K562 (cell line): ENCODE measurements around the gene PPP2R2B. TPM values are rescaled to one million over a fixed set of nuclear protein-coding genes. Genes with fewer than 3 reads are reported as not detected.

ENCODE experiments used
- ATAC-seq: fragments of 200-7000 bp; cut with Tn5 transposase; 3 replicates; pipeline ENCODE4 v1.9.1; 2020; ENCODE audit warnings: moderate library complexity
- BruUV-seq: library from RNA; stranded (reverse); fragments of 400-500 nt; replicated peaks from 2 replicates; lab custom pipeline; 2021; lab: Mats Ljungman, UMichigan
- CTCF ChIA-PET: fragments of 300-600 bp; formaldehyde crosslinking; extraction: SDS; loops from one replicate; lab custom pipeline; 2021; ENCODE audit warnings: low intra/inter-chr PET ratio; lab: Yijun Ruan, JAX
- POLR2A ChIA-PET: fragments of 300-600, 350-650 bp; sonication (Branson Sonifier 250); formaldehyde crosslinking; extraction: SDS; loops from one replicate; lab custom pipeline; 2021; ENCODE audit warnings: antibody characterized with exemption, inconsistent platforms; lab: Yijun Ruan, JAX
- DNase-seq, 4 experiments: peaks; one replicate each; pipeline versions ENCODE4 v3.0.0 to v3.0.0-alpha.2; 2011 to 2018; ENCODE audit warnings: low spot score in 3 of 4, mixed read lengths in 3 of 4; ENCODE audit errors: extremely low read depth in 1 of 4
- FAIRE-seq: peaks from 2 replicates; lab custom pipeline; 2011; peaks lifted over from hg19 to GRCh38; lab: Jason Lieb, UNC
- H2AFZ ChIP-seq: 2 replicates; pipeline ENCODE4 v1.6.0; 2011; ENCODE audit warnings: low read depth, low read length, control low read depth, inconsistent platforms
- H3K27ac ChIP-seq: fragments of 200-600 bp; 3 replicates; pipeline ENCODE4 v1.8.0; 2011; ENCODE audit warnings: low read depth, mild to moderate bottlenecking, control low read depth, inconsistent platforms, low read length, moderate library complexity, mixed read lengths; ENCODE audit errors: extremely low read depth
- H3K27me3 ChIP-seq, 2 experiments: fragments of 300-600 bp in 1 of 2; 2 replicates in 1 of 2; 3 replicates in 1 of 2; pipeline versions ENCODE4 v1.6.0 to v1.8.0; 2011; ENCODE audit warnings: inconsistent platforms in 2 of 2, low read length in 2 of 2, mild to moderate bottlenecking in 1 of 2, mixed read lengths in 1 of 2, moderate library complexity in 1 of 2; ENCODE audit not compliant: control insufficient read depth in 2 of 2, insufficient read depth in 2 of 2
- H3K36me3 ChIP-seq: fragments of 300-600 bp; 3 replicates; pipeline ENCODE4 v1.8.0; 2011; ENCODE audit warnings: mild to moderate bottlenecking, low read length, inconsistent platforms; ENCODE audit not compliant: control insufficient read depth, insufficient read depth
- H3K4me1 ChIP-seq, 2 experiments: fragments of 200-600 bp in 1 of 2; replicated peaks in 1 of 2; 2 replicates in 1 of 2; 3 replicates in 1 of 2; pipeline versions ENCODE4 v1.5.1 to v1.8.0; 2011; ENCODE audit warnings: inconsistent platforms in 2 of 2, low read length in 2 of 2, mild to moderate bottlenecking in 1 of 2, mixed read lengths in 1 of 2, moderate library complexity in 1 of 2; ENCODE audit not compliant: control insufficient read depth in 2 of 2, insufficient read depth in 2 of 2
- H3K4me2 ChIP-seq: 2 replicates; pipeline ENCODE4 v1.6.1; 2011; ENCODE audit warnings: low read length, control low read depth, inconsistent platforms, mixed read lengths; ENCODE audit not compliant: insufficient read depth
- H3K4me3 ChIP-seq: fragments of 200-600 bp; sonication (generic), shearing (Covaris generic); 2 replicates; pipeline ENCODE4 v1.5.1; 2016; ENCODE audit warnings: control low read depth, inconsistent platforms
- H3K79me2 ChIP-seq: fragments of 200-600 bp; 3 replicates; pipeline ENCODE4 v1.8.0; 2011; ENCODE audit warnings: low read length, inconsistent platforms; ENCODE audit not compliant: control insufficient read depth, insufficient read depth
- H3K9ac ChIP-seq, 2 experiments: 2 replicates each; pipeline versions ENCODE4 v1.6.0 to v1.6.1; 2011; ENCODE audit warnings: low read depth in 2 of 2, low read length in 2 of 2, control low read depth in 1 of 2, inconsistent platforms in 1 of 2, mild to moderate bottlenecking in 1 of 2, mixed read lengths in 1 of 2; ENCODE audit not compliant: insufficient read depth in 1 of 2
- H3K9me1 ChIP-seq: one replicate; pipeline ENCODE4 v1.6.0; 2011; ENCODE audit warnings: inconsistent platforms, mild to moderate bottlenecking, low read length, moderate library complexity; ENCODE audit not compliant: control insufficient read depth, insufficient read depth
- H3K9me3 ChIP-seq: replicated peaks from 2 replicates; pipeline ENCODE4 v1.5.1; 2011; ENCODE audit warnings: low read depth, low read length, inconsistent platforms; ENCODE audit not compliant: control insufficient read depth, insufficient read depth
- H4K20me1 ChIP-seq: replicated peaks from 2 replicates; pipeline ENCODE4 v1.6.1; 2011; ENCODE audit warnings: low read length, inconsistent platforms, mixed read lengths; ENCODE audit not compliant: control insufficient read depth, insufficient read depth
- BRD4 ChIP-seq: fragments of 200-600 bp; sonication (generic); IDR thresholded peaks from 2 replicates; pipeline ENCODE4 v1.6.1; 2017; ENCODE audit warnings: inconsistent platforms
- MYC ChIP-seq, 2 experiments: fragments of 250-450 bp in 1 of 2; sonication (Bioruptor Pico) in 1 of 2; IDR thresholded peaks; 2 replicates each; pipeline versions ENCODE4 v1.5.1 to v1.6.1; 2012 to 2021; ENCODE audit warnings: low read depth in 2 of 2, borderline replicate concordance in 1 of 2, improper control_type of control experiment in 1 of 2, low read length in 1 of 2, mild to moderate bottlenecking in 1 of 2, moderate library complexity in 1 of 2
- SAFB2 ChIP-seq: fragments of 200-400 bp; formaldehyde crosslinking; IDR thresholded peaks from 2 replicates; pipeline ENCODE4 v1.6.1; 2018; ENCODE audit warnings: borderline replicate concordance, low read length, low read depth, moderate library complexity; ENCODE audit not compliant: severe bottlenecking
- TEAD1 ChIP-seq, 2 experiments: fragments of 450-650 bp in 1 of 2; sonication (generic) in 1 of 2; formaldehyde crosslinking; IDR thresholded peaks; 2 replicates each; pipeline versions ENCODE4 v1.4.0 to v1.8.0; 2020 to 2022; ENCODE audit warnings: mild to moderate bottlenecking in 2 of 2, missing genetic modification reagents in 1 of 2
- WGBS: fragments of 100-300 bp; shearing (Covaris generic); methylation state at CpG from one replicate; pipeline ENCODE4 v1.1.6; 2016; ENCODE audit warnings: low coverage, mixed read lengths; ENCODE audit not compliant: insufficient coverage; ENCODE audit errors: missing lambda C conversion rate; 5-methylcytosine and 5-hydroxymethylcytosine counted together
- in situ Hi-C: fragments of 300-500 bp; cut with MboI; formaldehyde crosslinking; loops from 4 replicates; pipeline ENCODE4 v1.15.0; 2018; ENCODE audit warnings: inconsistent platforms, mixed read lengths
- intact Hi-C: fragments of 100-400 bp; cut with micrococcal nuclease; formaldehyde crosslinking; loops from 2 replicates; pipeline ENCODE4 v1.14.2; 2022
- polyA plus RNA-seq, 8 experiments: library from polyadenylated mRNA; depleted of rRNA in 4 of 8; stranded (reverse) in 5 of 8; unstranded in 3 of 8; fragments of >200 nt; fragmentation: Nextera tagmentation in 2 of 8; fragmentation: Illumina TruSeq in 1 of 8; extraction: Ambion mirVana in 2 of 8; extraction: Trizol in 1 of 8; gene quantifications; 2 replicates each; pipeline versions ENCODE4 v1.2.1 to v1.2.3, GENCODE V29; 2011 to 2014; ENCODE audit warnings: inconsistent platforms in 1 of 8, missing spikeins in 1 of 8
- total RNA-seq, 7 experiments: library from RNA; depleted of rRNA in 6 of 7; stranded (reverse); fragments of >200 nt in 6 of 7; fragmentation: Illumina TruSeq in 2 of 7; extraction: Trizol in 2 of 7; gene quantifications; 2 replicates each; pipeline versions ENCODE4 v1.2.1 to v1.2.3, GENCODE V29; 2011 to 2021; ENCODE audit warnings: low replicate concordance in 1 of 7

The PPP2R2B gene
- total and polyA plus RNA-seq, 9 of the 15 experiments (the other 6 are each of a cell fraction or from before 2014, with no cell fraction given): not detected

- CTCF ChIA-PET: interaction anchor here (0.7 kb wide), 1 partner anchor 36 kb away, joined by 7 read pairs; no protein-coding TSS in a partner anchor
- no peak for DNase-seq
- no peaks in the 10 kb centered on the region for H4K20me1 ChIP-seq
- no peak overlapping the region for H3K9ac ChIP-seq
- no peak overlapping the region for H3K4me2 ChIP-seq
- no peak overlapping the region for H3K27ac ChIP-seq
- POLR2A ChIA-PET: no interaction called here
- no peaks in the 10 kb centered on the region for H3K9me3 ChIP-seq
- no peak overlapping the region for H3K4me3 ChIP-seq
- H3K4me1 ChIP-seq: no peaks in the 10 kb centered on the region
- no peaks in the 10 kb centered on the region for H3K36me3 ChIP-seq
- H2AFZ ChIP-seq: no peak overlapping the region
- WGBS: 2% methylated on average over 3 of the region's 3 CpGs
- no peak for FAIRE-seq
- no peaks in the 10 kb centered on the region for H3K79me2 ChIP-seq
- in situ Hi-C loops (no loop called here), intact Hi-C loops (no loop called here)
- no peaks in the 10 kb centered on the region for H3K9me1 ChIP-seq
- BruUV-seq: no TSS peak
- no peak for ATAC-seq
- TF ChIP-seq BRD4 (no peak), TEAD1 (CRISPR knock-in tag; IDR thresholded peaks at IDR 0.05) (no peak)
- H3K27me3 ChIP-seq: no peaks in the 10 kb centered on the region
These were observed 179.4 kb downstream of the PPP2R2B start for GRCh38 chr5:146699138-146699537.

- 0% methylated on average over 1 of the region's 1 CpG for WGBS
- Histone ChIP-seq H3K27ac (no peak overlapping the region), H3K9me1 (no peaks in the 10 kb centered on the region), H3K4me1 (no peaks in the 10 kb centered on the region), H3K36me3 (no peaks in the 10 kb centered on the region), H3K27me3 (no peaks in the 10 kb centered on the region), H3K4me3 (no peak overlapping the region), H4K20me1 (no peaks in the 10 kb centered on the region), H3K9me3 (no peaks in the 10 kb centered on the region), H3K9ac (no peak overlapping the region), H3K4me2 (no peak overlapping the region), H3K79me2 (no peaks in the 10 kb centered on the region), H2AFZ (no peak overlapping the region)
- ATAC-seq: no peak
- no peak for DNase-seq
- FAIRE-seq: no peak
- BruUV-seq: no TSS peak
- POLR2A ChIA-PET: no interaction called here
- no peak for TF ChIP-seq MYC (IDR thresholded peaks at IDR 0.05; ENCODE audit: low read depth, low read length)
- TF ChIP-seq MYC (CRISPR knock-in tag; IDR thresholded peaks at IDR 0.05; ENCODE audit: borderline replicate concordance, low read depth): no peak
- TF ChIP-seq SAFB2: no peak
- no peak for TF ChIP-seq TEAD1 (CRISPR knock-in tag; IDR thresholded peaks at IDR 0.05)
- CTCF ChIA-PET: no interaction called here
- in situ Hi-C loops (no loop called here), intact Hi-C loops (no loop called here)
These were observed 179.9 kb downstream of the PPP2R2B start for GRCh38 chr5:146698651-146699050.
